ENCODE measurements around the gene ERP29. TPM values are rescaled to one million over a fixed set of nuclear protein-coding genes. Genes with fewer than 3 reads are reported as not detected.

ERP29 gene
- total and polyA plus RNA-seq, 2 of the 13 experiments (the other 11 are each of a cell fraction or from before 2014, with no cell fraction given): 111 to 147 TPM

GRCh38 chr12:112012775-112013600 lies at the start of gene ERP29, which contains the start of gene TMEM116 (continued):
- TF ChIP-seq DZIP1 (CRISPR knock-in tag; IDR thresholded peaks at IDR 0.05) (peak; percentile 53; the same call in 1 of the 2 replicates), FOXJ3 (CRISPR knock-in tag; IDR thresholded peaks at IDR 0.05; ENCODE audit: borderline replicate concordance) (peak; percentile 50; the same call in 1 of the 2 replicates), RXRB (CRISPR knock-in tag; IDR thresholded peaks at IDR 0.05; ENCODE audit: borderline replicate concordance) (peak; percentile 21; the same call in 1 of the 2 replicates), PLRG1 (conservative IDR thresholded peaks at IDR 0.05) (no peak), KDM4B (CRISPR knock-in tag; IDR thresholded peaks at IDR 0.05) (no peak; the same call in 1 of the 2 replicates), ZBTB4 (CRISPR knock-in tag; IDR thresholded peaks at IDR 0.05; ENCODE audit: borderline replicate concordance) (0 out of 2 replicates have a peak, but pooled peaks have one; percentile 54), NCOA5 (CRISPR knock-in tag; IDR thresholded peaks at IDR 0.05) (no peak), ZNF549 (CRISPR knock-in tag; IDR thresholded peaks at IDR 0.05) (no peak; the same call in 1 of the 2 replicates), ZC3H13 (CRISPR knock-in tag; IDR thresholded peaks at IDR 0.05) (peak; percentile 61; the same call in 1 of the 2 replicates), ZNF17 (CRISPR knock-in tag; IDR thresholded peaks at IDR 0.05) (no peak), ZNF570 (CRISPR knock-in tag; IDR thresholded peaks at IDR 0.05; ENCODE audit: borderline replicate concordance) (no peak), ZNF20 (CRISPR knock-in tag; IDR thresholded peaks at IDR 0.05) (no peak; the same call in 1 of the 2 replicates), ZNF678 (CRISPR knock-in tag; IDR thresholded peaks at IDR 0.05) (no peak; the same call in 1 of the 2 replicates), EZH2 (conservative IDR thresholded peaks at IDR 0.05; ENCODE audit: low read depth, low read length) (no peak), ZIK1 (CRISPR knock-in tag; IDR thresholded peaks at IDR 0.05; ENCODE audit: borderline replicate concordance, low read depth) (no peak; the same call in none of the 2 replicates), MXD1 (CRISPR knock-in tag; IDR thresholded peaks at IDR 0.05) (no peak; the same call in 1 of the 2 replicates), SP2 (CRISPR knock-in tag; IDR thresholded peaks at IDR 0.05) (peak; percentile 52), ZXDC (CRISPR knock-in tag; IDR thresholded peaks at IDR 0.05) (0 out of 2 replicates have a peak, but pooled peaks have one; percentile 47), ZNF446 (CRISPR knock-in tag; IDR thresholded peaks at IDR 0.05) (peak; percentile 90; the same call in 1 of the 2 replicates), SMAD1 (CRISPR knock-in tag; IDR thresholded peaks at IDR 0.05; ENCODE audit: borderline replicate concordance, low read depth) (no peak)
